Esophagus squamous epithelium (tissue), 4 donors: ENCODE results near the gene PCSK6.

ENCODE experiments used
- POLR2A ChIP-seq, 4 donors: fragments of 450-650 bp; IDR thresholded peaks; one replicate each; pipeline ENCODE4 v1.6.1; 2017; ENCODE audit warnings: antibody characterized with exemption in 4 of 4, mild to moderate bottlenecking in 4 of 4, moderate library complexity in 3 of 4
- TF ChIP-seq, protein P1 (sequence below), 6 experiments: fragments of 450-650 bp in 4 of 6; fragments of 200-600 bp in 2 of 6; sonication (generic) in 2 of 6; IDR thresholded peaks; one replicate each; pipeline ENCODE4 v1.5.1; 2016 to 2019; ENCODE audit warnings: antibody characterized with exemption in 6 of 6, mild to moderate bottlenecking in 4 of 6, moderate library complexity in 4 of 6

DNA sequence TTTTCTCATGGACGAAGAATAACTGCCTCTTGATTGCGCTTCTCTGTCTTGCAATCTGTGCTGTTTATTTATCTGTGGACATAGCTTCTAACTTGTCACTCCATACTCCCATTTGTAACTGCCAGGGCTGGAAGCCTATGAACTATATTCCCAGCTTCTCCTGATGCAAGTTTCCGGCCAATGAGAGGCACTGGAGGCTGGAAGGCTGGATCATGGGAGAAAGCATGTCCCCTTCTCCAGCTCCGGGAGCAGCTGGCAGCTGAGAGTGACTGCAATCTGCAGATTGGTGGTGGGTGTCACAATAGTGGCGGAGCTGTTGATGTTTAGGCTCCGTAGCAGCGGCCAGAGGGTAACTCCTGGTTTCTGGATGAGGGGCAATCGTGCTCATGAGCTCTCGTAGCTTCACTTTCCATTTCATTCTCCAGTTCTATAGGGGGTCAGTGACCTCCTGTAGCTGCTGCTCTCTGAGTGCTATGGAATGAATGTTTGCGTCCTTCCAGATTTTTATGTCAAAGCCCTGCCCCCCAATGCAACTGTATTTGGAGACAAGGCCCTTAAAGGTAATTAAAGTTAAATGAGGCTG, 35.7 kb upstream of the PCSK6 start:
- no peak for TF ChIP-seq POLR2A (IDR thresholded peaks at IDR 0.05)
- TF ChIP-seq, protein P1, sequence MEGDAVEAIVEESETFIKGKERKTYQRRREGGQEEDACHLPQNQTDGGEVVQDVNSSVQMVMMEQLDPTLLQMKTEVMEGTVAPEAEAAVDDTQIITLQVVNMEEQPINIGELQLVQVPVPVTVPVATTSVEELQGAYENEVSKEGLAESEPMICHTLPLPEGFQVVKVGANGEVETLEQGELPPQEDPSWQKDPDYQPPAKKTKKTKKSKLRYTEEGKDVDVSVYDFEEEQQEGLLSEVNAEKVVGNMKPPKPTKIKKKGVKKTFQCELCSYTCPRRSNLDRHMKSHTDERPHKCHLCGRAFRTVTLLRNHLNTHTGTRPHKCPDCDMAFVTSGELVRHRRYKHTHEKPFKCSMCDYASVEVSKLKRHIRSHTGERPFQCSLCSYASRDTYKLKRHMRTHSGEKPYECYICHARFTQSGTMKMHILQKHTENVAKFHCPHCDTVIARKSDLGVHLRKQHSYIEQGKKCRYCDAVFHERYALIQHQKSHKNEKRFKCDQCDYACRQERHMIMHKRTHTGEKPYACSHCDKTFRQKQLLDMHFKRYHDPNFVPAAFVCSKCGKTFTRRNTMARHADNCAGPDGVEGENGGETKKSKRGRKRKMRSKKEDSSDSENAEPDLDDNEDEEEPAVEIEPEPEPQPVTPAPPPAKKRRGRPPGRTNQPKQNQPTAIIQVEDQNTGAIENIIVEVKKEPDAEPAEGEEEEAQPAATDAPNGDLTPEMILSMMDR (IDR thresholded peaks at IDR 0.05): no peak
